Measurements from ENCODE around the gene OPN5. TPM values are rescaled to one million over a fixed set of nuclear protein-coding genes. Genes with fewer than 3 reads are reported as not detected.
"Not testable (repeated sequence)": the region's sequence is repeated elsewhere in the genome, so short reads cannot be mapped to it uniquely, and the experiment has no call there.

OPN5 gene
- total RNA-seq, 1 donor = not detected

DNA sequence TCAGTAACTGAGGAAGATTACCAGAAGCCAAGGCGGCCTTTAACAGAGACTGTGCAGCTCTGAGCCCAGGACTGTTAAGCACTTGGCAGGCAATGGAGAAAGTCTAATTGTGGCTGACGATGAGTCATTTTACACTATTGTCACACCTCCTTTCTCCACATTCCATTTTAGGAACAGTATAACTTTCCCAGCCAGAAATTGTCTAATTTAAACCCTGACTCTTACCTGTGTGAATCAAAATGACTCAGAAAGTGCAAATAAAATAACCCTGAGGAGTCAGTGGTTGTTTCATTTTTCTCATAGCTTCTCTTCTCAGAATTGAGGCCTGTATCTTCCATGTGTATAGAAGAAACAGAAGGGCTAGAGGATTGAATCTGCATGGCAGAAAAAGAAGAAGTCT, 40.0 kb upstream of the OPN5 start:
- no peak overlapping the region for H3K4me3 ChIP-seq (ENCODE audit: low read depth, low read length)
- TF ChIP-seq CTCF (IDR thresholded peaks at IDR 0.05; ENCODE audit: insufficient read depth, low read depth, low read length) = no peak
- no peak for DNase-seq (ENCODE audit: low read depth)

DNA sequence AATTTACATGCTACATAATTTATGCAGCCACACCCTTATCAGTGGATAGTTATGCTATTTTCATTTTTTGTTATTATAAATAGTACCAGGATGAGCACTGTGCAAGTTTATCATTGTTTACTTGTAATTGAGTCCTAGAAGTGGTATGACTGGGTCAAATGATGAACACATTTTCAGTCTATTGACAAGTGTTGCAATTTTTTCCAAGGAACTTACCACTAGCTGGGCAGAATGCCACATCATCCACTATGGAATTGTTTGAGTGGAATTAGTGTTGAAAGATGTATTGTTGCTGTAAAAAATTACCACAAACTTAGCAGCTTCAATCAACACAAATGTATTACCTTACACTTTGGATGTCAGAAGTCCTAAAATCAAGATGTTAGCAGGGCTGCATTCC, 38.1 kb upstream of the OPN5 start:
- no peak for TF ChIP-seq CTCF (IDR thresholded peaks at IDR 0.05; ENCODE audit: insufficient read depth, low read depth, low read length)
- no peak overlapping the region for H3K4me3 ChIP-seq (ENCODE audit: low read depth, low read length)
- DNase-seq (ENCODE audit: low read depth) = no peak

DNA sequence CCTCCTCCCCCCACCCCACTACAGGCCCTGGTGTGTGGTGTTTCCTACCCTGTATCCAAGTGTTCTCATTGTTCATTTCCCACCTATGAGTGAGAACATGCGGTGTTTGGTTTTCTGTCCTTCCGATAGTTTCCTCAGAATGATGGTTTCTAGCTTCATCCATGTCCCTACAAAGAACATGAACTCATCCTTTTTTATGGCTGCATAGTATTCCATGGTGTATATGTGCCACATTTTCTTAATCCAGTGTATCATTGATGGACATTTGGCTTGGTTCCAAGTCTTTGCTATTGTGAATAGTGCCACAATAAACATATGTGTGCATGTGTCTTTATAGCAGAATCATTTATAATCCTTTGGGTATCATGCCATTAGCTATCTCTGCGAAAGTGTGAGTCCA, 36.6 kb upstream of the OPN5 start:
- H3K4me3 ChIP-seq (ENCODE audit: low read depth, low read length); DNase-seq (ENCODE audit: low read depth): not testable (repeated sequence)

DNA sequence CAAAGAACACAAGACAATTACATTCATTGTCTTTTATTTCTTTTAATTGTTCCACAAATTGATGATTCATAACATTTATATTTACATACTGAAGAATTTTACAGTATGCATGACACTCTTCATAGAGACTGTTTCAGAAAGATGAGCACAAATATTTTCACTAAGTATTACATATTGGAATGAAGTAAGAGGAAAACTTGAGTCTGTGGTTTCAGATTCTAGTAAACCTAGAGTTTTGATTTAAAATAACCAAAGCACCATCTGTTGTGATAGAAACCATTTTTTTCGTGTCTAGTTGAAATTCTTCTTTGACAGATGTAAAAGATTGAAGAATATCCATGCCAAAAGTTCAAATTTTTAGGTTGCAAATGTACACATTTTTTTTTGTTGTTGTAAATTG, 32.1 kb upstream of the OPN5 start:
- no peak for DNase-seq (ENCODE audit: low read depth)
- no peak for TF ChIP-seq CTCF (IDR thresholded peaks at IDR 0.05; ENCODE audit: insufficient read depth, low read depth, low read length)
- no peak overlapping the region for H3K4me3 ChIP-seq (ENCODE audit: low read depth, low read length)

DNA sequence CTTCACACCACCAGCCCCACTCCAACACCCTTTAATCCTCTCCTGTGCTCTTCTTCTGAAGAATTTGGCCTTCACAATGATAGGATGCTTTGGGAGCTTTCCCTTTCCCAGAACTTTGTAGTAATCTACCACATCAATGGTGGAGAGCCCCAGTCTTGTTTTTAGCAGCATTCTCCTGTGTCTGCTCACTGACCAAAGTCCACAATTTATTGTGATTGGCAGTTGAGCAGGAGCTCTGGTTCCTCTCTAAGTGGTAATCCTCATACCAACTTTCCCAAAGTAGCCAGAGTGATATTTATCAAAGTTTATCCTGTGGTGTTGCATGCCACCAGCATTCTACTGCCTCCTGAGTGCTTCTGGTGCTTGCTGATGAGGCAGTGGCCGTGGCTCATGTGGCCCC, 29.0 kb upstream of the OPN5 start:
- DNase-seq (ENCODE audit: low read depth) = no peak
- H3K4me3 ChIP-seq (ENCODE audit: low read depth, low read length) = no peak overlapping the region
- TF ChIP-seq CTCF (IDR thresholded peaks at IDR 0.05; ENCODE audit: insufficient read depth, low read depth, low read length) = no peak

DNA sequence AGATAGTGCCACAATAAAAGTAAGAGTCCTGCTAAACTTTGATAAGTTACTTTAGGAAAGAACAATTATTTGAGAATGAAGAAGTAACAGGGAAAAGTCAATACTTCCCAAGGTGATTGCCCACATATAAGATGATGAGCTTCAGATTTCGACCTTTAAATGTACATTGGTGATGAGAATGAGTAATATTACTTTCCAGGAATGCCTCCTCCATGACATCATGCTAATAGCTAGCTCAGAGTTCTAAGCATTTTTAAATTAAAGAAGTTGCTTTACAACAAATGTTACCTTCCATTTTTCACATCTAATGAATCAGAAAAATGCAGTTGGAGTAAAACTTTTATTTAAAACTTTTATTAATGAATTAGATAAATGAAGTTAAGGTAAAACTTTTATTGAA, 22.5 kb upstream of the OPN5 start:
- TF ChIP-seq CTCF (IDR thresholded peaks at IDR 0.05; ENCODE audit: insufficient read depth, low read depth, low read length) = no peak
- no peak overlapping the region for H3K4me3 ChIP-seq (ENCODE audit: low read depth, low read length)
- DNase-seq (ENCODE audit: low read depth) = no peak

DNA sequence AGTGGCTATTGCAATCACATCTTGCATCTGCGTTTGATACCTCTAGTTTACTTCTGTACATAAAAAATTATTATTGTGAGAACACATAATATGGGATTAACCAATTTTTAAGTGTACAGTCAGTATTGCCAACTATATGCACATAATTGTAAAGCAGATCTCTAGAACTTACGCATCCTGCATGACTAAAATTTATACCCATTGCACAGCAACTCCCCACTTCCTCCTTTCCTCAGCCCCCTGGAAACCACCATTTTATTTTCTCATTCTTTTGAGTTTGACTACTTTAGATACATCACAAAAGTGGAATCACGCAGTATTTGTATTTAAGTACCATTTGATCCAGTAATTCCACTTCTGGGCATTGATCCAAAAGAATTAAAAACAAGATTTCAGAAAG, 19.3 kb upstream of the OPN5 start:
- H3K4me3 ChIP-seq (ENCODE audit: low read depth, low read length) = no peak overlapping the region
- no peak for DNase-seq (ENCODE audit: low read depth)

More for the DNA sequence above, 19.3 kb upstream of the OPN5 start:
- no peak for TF ChIP-seq CTCF (IDR thresholded peaks at IDR 0.05; ENCODE audit: insufficient read depth, low read depth, low read length)

Measured in fibroblast of villous mesenchyme (primary cell).